HG03196 (cell line): ENCODE results near the gene NECAB3.
A peak's percentile ranks its signal among the peaks of the same experiment; 100 is the strongest.

ENCODE experiments used
- ATAC-seq: cut with Tn5 transposase; IDR thresholded peaks from one replicate; pipeline ENCODE4 v1.9.1; 2021; ENCODE audit not compliant: unreplicated experiment

NECAB3 gene

DNA sequence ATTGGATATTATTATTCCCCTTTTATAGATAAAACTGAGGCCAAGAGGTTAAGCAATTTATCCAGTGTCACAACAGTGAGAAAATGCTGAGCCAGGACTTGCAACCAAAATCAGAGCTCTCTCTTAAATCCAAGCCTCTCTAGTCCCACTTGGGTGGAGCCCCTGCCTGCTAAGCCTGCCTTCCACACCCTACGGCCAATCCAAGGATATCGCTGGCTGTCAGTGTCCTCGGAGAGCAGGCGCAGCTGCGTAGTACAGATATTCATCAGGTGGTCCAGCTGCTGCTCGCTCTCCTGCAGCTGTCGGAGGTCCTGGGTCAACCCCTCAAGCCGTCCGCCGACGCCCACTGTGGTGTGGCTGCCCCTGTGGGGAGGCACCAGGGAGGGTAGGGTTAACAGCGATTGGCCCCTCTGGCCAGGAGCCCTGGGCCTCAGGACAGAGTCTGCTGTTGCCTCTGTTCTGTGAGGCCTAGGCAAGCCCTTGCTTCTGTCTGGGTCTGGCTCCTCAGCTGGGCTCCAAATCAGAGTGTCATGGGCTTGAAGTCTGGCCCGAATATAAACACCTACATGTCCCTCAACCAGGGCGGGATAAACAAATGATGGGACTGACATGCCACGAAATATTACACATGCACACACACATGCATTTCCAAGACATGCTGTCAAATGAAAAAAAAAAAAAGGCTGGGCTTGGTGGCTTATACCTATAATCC, 3.9 kb upstream of the NECAB3 start:
- no peak for ATAC-seq

DNA sequence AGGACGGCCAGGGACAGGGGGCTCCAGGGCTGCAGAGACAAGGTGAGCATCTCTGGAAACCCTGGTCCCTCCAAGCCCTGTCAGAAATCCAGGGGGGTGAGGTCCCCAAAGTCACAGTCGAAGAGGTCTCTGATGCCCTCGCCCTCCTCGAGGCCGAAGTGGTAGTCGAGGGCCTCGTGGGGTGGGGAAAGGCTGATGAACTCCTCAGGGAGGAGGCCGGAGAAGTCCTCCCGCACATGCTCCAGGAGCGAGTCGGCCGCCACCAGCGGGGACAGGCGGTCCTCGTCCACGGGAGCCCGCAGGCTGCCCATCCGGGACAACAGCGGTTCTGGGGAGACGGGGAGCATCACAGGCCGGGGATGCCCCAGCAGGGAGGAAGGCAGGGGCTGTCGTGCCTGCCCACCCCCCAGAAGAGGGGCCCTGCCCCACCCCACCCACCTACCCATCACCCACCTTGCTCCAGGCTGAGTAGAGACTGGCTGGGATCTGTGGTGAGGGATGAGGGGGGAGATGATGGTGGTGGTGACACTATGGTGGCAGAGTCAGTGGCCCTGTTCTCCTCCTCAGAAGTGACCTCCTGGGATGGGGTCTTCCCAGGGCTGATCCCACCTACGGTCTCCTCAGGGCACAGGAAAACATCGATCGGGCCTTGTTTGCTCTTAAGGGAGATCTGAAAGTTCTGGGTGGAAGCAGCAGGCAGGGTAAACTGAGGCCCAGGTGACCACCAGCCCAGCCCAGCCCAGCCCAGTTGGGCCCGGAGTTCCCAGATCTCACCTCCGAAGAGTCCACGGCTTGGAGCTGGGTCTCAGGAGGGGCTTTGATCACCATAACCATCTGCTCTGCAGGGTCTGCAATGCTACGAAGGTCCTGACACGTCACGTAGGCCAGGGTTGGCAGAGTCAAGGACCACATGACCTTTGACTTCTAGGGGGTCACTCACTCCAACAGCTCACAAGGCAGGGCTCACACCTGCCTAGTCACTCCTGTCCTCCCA, 2.7 kb upstream of the NECAB3 start:
- no peak for ATAC-seq

DNA sequence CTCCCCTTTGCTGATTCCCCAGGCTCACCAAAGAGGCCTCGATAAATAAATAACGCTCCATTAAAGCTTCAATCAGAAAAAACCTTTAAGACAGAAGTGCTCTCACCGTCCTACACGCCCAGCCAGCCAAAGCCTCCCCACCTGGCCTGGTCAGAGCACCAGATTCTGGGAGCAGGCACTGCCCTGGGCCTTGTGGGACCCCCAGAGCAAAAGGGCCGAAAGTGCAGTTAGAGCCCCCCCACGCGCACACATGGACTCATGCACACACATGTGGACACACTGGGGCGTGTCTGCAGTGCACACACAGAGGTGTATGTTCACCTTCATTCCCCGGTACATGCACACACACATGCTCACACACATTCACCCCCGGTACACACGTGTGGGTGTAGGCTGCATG, 1.9 kb upstream of the NECAB3 start:
- no peak for ATAC-seq

DNA sequence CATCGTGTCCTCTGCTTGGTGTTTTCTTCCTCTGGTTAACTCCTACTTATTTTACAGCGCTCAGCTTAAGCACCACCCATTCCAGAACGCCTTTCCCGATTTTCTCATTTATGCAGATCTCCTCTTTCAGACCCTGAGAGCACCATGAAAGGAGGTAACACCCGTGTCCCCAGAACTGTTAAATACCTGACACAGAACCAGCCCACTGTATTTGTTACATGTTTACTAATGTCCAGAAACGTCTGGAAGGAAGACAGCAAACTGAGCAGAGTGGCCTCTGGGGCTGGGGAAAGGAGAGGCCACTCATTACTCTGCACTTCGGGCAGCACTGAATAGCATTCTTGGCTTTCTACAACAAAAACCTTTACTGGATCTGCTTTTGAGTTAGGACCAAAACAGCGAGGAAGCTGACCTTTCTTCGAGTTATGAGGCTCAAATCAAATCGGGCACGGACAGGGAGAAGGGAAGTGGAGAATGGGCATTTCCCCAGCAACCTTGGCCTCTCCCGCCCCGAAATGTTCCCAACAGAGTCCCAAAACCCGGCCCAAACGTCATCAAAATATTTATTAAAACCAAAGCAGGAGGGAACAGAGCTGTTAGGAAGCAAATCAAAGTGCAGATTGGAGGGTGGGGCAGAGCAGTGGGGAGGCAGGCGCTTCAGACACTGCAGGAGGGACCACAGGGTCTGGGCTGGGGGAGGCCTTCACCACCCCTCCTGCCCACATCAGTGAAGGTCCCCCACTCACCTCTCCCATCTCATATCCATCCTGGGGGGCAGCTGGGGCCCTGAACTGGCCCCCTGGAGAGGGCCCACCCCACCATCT, 1.1 kb upstream of the NECAB3 start:
- no peak for ATAC-seq

DNA sequence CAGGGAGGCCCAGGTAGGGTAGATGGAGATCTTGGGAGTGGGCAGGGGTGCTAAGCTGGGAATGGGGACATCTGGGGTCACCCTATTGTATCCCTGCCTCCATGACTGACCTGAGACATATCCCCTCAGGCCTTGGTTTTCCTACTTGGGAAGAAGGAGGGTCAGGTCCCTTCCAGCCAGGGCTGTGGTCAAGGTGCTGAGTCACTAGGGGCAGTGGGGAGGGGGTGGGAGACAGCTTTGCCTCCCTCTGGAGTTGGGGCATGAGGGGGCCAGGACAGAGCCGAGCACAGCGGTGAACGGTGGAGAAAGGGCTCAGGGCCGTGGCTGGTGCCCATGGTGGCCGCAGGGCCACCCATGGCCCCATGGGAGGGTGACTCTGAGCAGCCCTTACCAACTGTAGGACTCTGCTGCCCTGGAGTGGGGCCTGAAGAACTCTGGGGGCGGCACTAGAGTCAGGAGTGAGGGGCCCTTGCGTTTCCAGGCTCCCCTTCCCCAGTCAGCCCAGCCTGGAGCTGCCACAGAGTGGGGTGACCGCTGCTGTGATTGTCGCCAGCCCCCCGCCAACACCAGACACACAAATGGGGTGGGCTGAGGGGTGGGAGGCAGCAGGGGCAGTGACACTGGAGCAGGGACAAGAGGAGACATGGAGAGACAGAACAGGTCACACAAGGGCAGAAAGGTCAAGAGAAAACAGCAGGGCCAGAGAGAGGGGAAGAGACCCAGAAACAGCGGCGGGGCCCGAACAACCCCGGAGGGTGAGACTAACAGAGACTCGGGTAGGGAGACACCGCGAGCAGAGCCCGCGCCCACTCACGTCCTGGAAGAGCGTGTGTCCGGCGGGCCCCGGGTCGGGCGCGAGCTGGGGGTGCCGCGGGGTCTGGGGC, 576 bp downstream of the NECAB3 start:
- no peak for ATAC-seq

DNA sequence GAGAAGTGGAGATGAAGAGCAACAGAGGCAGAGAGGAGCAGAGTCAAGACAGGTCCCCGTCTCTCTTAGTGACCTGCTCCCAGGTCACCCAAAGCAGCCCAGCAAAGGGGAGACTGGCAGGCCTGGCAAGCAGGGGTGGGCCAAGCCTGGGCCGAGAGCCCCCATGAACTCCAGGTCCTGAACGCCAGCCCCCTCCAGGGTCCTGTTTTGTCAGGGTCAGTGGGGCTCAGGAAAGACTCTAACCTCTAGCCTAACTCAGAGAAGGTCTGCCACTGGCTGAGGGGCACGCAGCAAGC, 1.2 kb downstream of the NECAB3 start:
- no peak for ATAC-seq

DNA sequence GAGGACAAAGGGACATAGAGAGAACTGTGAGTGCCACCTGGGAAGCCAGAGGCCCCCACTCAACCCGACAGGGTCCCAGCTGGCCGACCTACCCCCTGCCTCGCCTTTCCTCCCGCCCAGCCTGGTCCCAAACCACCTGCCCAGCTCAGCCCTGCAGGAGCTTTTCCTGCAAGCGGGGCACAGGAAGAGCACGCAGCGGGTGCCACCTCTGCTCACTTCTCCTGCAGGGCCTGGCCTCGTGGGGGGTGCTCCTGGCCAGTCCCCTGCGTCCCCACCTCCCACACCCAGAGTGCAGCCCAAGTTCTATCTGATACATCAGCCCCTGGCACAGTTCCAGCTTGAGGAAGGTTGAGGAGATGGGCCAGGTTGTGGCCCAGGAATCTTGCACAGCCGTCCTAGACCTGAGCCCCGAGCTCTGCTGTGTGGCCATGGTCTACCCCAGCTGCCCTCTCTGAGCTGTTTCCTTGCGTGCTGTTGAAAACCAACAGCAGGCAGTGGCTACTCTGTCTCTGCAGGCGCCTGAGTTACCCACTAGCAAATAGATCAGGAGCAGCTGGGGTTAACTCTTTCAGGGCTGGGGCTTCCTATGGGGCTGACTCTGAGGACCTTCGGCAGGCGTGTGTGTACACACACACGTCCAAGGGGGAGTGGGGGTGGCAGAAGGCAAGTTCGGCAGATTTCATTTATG, 1.7 kb downstream of the NECAB3 start:
- ATAC-seq, result no peak

DNA sequence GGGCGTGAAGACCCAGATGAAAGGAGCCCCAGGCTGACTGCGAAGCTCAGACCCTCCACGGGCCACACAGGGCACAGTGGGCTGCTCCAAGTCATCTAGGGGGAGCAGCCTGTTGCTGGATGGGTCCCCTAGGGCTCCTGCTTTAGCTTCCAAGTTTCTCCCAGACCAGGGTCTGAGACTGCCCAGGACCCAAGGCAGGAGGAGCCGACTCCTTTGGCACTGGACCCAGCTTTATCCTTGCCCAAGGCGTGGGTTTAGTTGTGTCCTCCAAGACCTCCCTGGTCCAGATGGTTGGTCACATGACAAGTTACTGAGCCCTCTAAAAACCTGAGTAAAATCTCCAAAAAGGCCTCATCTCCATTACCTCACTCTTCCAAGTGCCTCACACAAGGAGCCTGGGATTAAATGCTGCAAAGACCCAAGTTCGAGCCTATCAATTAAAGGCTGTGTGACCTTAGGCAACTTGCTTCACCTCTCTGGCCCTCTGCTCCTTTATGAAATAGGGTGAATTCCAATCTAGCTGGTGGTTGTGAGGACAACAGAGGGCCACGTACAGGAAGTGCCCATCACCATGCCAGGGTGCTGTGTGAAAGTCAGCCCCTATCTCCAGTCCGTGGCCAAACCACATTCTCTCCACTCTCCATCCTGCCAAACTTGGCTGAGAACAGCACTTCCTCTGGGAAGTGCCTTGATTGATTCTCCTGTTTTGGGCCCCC, 2.5 kb downstream of the NECAB3 start:
- ATAC-seq, result no peak

DNA sequence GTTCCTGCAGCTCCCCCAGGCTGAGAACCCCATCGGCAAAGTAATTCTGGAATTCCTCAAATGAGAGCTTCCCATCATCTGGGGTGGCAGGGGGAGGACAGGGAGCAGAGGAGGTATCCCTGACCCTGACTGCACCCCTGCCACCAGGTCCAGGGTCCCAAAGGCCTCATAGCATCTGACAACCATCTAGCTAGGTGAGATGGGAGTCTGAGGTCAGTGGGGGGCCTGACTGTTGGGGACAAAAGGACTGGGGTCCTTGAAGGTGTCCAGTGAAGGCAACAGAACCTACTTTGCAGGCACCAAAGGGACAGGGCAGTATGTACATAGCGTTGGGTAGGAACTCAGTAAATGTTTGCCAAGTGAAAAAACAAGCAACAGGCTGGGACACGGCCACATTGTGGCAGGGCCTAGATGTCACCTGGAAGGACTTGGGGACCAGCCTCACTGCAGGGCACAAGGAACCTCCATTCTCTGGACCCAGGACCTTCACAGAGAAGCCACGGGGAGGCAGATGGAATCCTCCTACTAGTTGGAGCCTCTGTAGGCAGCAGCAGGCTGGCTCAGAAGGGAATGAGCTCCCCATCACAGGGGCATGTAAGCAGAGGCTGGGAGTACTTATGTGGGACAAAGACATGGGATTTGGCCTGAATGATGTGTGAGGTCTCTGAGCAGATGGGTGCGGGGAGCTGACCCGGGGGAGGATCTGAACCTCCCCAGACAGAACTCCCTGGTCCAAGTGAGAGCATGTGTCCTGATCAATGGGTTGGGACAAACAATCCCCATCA, 3.3 kb downstream of the NECAB3 start:
- ATAC-seq, result no peak

DNA sequence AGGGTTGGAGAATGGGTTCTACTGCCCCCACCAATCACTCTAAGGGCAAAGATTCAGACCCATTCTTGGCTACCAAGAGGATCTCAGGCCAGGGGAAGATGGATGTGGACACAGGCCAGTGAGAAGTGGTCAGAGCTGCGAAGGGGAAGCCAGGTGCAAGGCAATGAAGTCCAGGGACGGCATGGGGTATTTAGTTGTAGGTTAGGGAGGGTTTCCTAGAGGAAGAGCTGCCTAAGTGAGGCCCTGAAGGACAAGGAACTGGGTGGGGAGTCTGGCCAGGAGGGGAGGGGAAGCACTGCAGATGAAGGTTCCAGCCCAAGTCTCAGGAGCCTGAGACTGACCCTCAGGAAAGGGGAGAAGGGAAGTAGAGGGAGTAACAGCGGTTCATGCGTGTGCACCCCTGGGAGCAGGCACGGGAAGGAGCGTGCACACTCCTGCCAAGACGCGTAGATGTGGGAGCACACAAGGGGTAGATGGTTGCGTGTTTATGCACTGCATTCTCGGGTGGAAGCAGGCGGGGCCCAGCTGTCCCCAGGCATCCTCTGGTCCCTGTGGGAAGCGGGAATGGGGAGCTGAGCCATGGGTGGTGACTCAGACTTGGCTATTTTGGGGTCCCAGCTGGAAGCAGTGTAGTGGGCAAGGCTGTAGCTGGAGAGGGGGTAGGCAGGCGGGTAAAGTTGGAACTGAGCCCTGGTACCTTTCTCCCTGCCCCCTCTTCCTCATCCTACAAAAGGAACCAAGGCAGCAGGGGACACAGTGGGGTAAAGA, 4.2 kb downstream of the NECAB3 start:
- no peak for ATAC-seq

DNA sequence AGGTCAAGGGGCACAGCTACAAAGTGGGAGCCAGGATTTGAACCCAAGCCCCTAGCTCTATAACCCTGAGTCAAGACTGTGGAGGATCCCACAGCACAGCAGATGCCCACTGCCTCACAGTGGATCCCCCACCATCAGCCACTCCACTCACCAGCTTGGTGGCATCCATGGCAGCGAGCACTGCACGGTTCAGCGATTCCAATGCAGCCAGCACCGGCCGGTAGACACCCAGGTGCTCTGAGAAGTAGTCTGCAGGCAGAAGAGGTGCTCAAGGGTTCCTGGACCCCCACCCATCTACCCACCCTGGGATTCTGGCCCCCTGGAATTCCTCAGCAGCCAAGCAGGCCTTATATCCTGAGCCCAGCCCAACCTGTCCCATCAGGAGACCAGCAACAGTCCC, 5.0 kb downstream of the NECAB3 start:
- no peak for ATAC-seq

DNA sequence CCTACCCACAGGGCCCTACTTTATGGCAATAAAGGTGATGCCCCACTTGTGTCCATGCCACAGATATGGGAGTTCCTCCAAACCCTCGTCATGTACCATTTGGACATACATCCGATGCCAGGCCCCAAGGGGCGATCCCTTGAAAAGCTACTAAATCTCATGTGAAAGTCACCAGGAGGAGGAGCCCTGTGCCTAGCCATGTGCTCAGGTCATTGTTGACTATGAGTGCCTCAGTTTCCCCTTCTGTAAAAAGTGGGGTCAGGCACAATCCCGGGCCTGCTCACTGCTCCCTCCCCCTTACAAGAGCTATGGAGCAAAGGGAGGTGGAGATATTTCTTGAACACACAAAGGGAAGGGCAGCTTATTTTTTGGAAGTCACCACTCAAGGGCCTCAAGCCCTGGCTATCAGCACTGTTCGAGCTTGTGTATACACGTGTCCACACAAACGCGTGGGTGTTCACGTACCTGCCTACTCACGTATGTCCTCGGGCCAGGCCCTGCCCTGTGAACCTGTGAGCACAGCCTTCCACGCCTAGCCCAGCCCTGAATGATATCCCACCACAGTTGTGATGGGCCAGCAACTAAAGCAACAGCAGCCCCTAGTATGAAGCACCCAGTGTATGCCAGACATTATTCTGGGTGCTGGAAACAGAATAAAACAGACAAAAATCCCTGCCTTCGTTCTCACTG, 5.6 kb downstream of the NECAB3 start:
- no peak for ATAC-seq

DNA sequence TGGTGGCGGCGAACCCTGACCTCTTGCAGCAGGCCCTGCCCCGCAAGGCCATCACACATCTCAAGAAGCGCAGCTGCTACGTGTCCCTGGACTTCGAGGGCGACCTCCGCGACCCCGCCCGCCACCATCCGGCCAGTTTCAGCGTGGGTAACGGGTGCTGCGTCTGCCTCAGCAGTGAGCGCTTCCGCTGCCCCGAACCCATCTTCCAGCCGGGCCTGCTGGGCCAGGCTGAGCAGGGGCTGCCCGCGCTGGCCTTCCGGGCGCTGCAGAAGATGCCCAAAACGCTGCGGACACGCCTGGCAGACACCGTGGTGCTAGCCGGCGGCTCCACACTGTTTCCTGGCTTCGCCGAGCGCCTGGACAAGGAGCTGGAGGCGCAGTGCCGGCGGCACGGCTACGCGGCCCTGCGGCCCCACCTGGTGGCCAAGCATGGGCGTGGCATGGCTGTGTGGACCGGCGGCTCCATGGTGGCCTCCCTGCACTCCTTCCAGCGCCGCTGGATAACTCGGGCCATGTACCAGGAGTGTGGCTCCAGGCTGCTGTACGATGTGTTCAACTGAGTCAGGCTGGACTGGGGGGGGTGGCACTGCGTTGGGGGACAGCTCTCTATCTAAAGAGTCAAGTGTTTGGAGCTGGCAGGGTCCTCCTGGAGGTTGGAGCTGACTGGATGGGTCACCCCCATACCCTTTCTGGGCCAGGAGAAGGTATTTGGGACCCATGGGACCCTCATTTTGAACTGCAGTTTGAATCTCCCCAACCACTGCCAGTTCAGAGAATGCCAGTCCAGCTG, 6.4 kb downstream of the NECAB3 start:
- peak; percentile 42 for ATAC-seq

DNA sequence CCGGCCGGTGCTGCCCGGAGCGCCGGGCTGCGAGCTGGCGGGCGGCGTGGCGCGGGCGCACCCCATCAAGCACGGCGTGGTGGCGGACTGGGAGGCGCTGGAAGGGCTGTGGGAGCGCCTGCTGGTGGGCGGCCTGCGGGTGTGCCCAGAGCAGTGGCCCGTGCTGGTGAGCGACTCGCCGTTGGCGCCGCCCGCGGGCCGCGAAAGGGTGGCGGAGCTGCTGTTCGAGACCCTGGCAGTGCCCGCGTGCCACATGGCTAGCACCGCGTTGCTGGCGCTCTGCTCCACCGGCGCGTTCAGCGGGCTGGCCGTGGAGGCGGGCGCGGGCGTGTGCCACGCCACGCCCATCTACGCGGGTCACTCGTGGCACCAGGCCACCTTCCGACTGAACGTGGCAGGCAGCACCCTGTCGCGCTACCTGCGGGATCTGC, 7.0 kb downstream of the NECAB3 start:
- peak; percentile 2 for ATAC-seq

DNA sequence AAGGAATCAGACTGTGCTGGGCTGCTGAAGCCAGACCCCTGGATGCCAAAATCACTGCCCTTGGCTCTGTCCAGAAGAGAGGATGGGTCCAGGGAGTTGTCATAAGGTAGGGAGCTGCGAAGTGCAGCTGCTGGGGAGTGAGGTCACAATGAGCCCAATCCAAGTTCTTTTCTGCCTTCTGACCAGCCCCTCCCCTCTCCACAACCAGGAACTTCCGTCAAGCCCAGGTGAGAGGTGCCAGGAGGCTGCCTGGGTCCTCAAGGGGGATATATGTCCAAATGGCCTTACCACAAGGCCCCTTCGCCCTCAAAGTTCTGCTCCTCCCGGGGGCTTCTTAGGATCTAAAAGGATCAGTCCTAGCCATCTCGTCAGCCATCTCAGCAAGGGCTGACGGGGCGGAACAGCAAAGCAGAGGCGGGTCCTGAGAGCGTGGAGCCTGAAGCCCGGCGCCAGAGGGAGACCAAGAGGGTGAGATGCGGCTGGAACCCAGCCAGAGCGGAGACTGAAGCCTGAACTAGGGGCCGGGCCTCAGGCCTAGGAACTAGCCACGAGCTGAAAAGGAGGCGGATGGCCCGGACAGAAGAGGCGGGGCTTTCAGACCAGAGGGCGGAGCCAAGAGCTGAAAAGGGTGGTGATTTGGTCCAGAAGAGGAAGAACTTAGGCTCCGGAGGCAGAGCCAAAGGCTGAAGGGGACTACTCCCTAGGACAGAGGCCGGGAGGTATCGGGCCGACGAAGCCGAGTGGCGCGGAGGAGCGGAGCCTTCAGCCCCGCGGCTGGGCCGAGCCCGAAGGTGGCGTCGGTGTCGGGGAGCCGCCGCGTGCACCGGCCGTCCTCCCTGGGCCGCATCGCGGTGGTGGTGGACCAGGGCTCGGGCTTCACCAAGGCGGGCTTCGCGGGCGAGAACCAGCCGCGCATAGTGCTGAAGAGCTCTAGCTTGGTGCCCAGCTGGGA, 7.7 kb downstream of the NECAB3 start, which contains the start of gene ACTL10:
TSS of gene ACTL10 (plus strand) at position 651 of the 952 bp plus-strand sequence. CDS start 555 bp downstream, outside the sequence.
- ATAC-seq, result peak; percentile 58
